Thyroid gland (tissue), 4 donors: Measurements from ENCODE around the gene G0S2. TPM values are rescaled to one million over a fixed set of nuclear protein-coding genes. Genes with fewer than 3 reads are reported as not detected.

Source experiments
- DNase-seq, 2 donors: peaks; one replicate each; pipeline ENCODE4 v3.0.0-alpha.2; 2019
- H3K27ac ChIP-seq, 3 donors: fragments of 200-600 bp; sonication (generic); 1 replicate in 2 of 3; 2 replicates in 1 of 3; pipeline ENCODE4 v1.5.1; 2016 to 2019; ENCODE audit warnings: mild to moderate bottlenecking in 1 of 3, moderate library complexity in 1 of 3
- H3K27me3 ChIP-seq: fragments of 200-600 bp; sonication (generic); one replicate; pipeline ENCODE4 v1.5.1; 2019
- H3K36me3 ChIP-seq, 2 donors: fragments of 200-600 bp; sonication (generic); one replicate each; pipeline ENCODE4 v1.5.1; 2016 to 2019
- H3K4me1 ChIP-seq, 2 donors: fragments of 200-600 bp; sonication (generic); one replicate each; pipeline ENCODE4 v1.5.1; 2017 to 2019
- H3K4me3 ChIP-seq, 3 donors: fragments of 200-600 bp; sonication (generic); replicated peaks in 1 of 3; 1 replicate in 2 of 3; 2 replicates in 1 of 3; pipeline ENCODE4 v1.5.1; 2016; ENCODE audit warnings: mild to moderate bottlenecking in 1 of 3
- H3K9me3 ChIP-seq: fragments of 200-600 bp; sonication (generic); one replicate; pipeline ENCODE4 v1.5.1; 2017
- CTCF ChIP-seq, 6 experiments: fragments of 200-600 bp in 3 of 6; fragments of 450-650 bp in 3 of 6; sonication (generic) in 3 of 6; IDR thresholded peaks; one replicate each; pipeline ENCODE4 v1.5.1; 2016 to 2019; ENCODE audit warnings: antibody characterized with exemption in 6 of 6, mild to moderate bottlenecking in 2 of 6, inconsistent platforms in 1 of 6, moderate library complexity in 1 of 6
- POLR2A ChIP-seq, 2 donors: fragments of 450-650 bp; IDR thresholded peaks; one replicate each; pipeline ENCODE4 v1.6.1; 2017; ENCODE audit warnings: antibody characterized with exemption in 2 of 2, mild to moderate bottlenecking in 2 of 2, moderate library complexity in 1 of 2
- WGBS, 2 donors: methylation state at CpG; one replicate each; pipeline ENCODE4 v1.1.5; 2017; 5-methylcytosine and 5-hydroxymethylcytosine counted together
- intact Hi-C: fragments of 100-400 bp; cut with DNase I; formaldehyde crosslinking; loops from one replicate; pipeline ENCODE4 v1.15.1; 2023
- total RNA-seq, 4 donors: library from RNA; depleted of rRNA; stranded (reverse); fragments of >200 nt; gene quantifications; one replicate each; pipeline ENCODE4 v1.2.3, GENCODE V29; 2016

The G0S2 gene
- total RNA-seq, 4 donors from 2014 or later, result 6.5 to 43.7 (median 10.7) TPM

- no peak for DNase-seq
- Histone ChIP-seq H3K27me3 (no peaks in the 10 kb centered on the region), H3K36me3 (no peaks in the 10 kb centered on the region), H3K27ac (no peak overlapping the region), H3K9me3 (no peaks in the 10 kb centered on the region), H3K4me1 (no peaks in the 10 kb centered on the region), H3K4me3 (no peak overlapping the region)
- intact Hi-C loops, result no loop called here
- WGBS, 2 donors, result 90 to 93% methylated on average over 3 of the region's 3 CpGs
- TF ChIP-seq CTCF (IDR thresholded peaks at IDR 0.05), result no peak
- no peak for TF ChIP-seq POLR2A (IDR thresholded peaks at IDR 0.05)
These were observed 35.6 kb downstream of the G0S2 start for GRCh38 chr1:209710847-209711246.

DNA sequence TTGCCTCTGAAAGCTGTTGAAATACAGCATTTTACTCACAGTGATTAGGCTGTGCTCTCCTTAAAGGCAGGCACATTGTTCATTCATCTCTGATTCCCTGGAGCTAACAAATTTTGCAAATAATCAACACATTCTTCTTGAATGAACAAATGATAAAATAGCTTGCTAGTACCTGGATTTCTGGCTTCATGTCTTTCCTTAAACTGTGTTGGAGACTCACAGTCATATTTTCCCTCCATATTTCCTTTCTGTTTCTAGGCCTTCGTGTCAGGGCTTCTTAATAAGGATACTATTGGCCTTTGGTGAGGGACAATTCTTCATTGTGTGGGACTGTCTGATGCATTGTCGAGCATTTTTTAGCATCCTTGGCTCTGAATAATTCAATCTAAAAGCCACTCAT lies 39.1 kb downstream of the G0S2 start:
- DNase-seq, result no peak
- TF ChIP-seq POLR2A (IDR thresholded peaks at IDR 0.05) (no peak), CTCF (IDR thresholded peaks at IDR 0.05) (no peak)
- 92 to 94% methylated on average over 2 of the region's 2 CpGs for WGBS, 2 donors
- H3K27ac ChIP-seq, result no peak overlapping the region
- intact Hi-C loops, result no loop called here
- no peaks in the 10 kb centered on the region for H3K27me3 ChIP-seq
- no peaks in the 10 kb centered on the region for H3K9me3 ChIP-seq
- H3K36me3 ChIP-seq, result no peaks in the 10 kb centered on the region
- no peak overlapping the region for H3K4me3 ChIP-seq
- no peaks in the 10 kb centered on the region for H3K4me1 ChIP-seq

GRCh38 chr1:209715314-209715713 lies 40.1 kb downstream of the G0S2 start:
- H3K9me3 ChIP-seq, result no peaks in the 10 kb centered on the region
- H3K27me3 ChIP-seq, result no peaks in the 10 kb centered on the region
- H3K4me1 ChIP-seq, result no peaks in the 10 kb centered on the region
- intact Hi-C loops, result no loop called here
- no peaks in the 10 kb centered on the region for H3K36me3 ChIP-seq
- H3K4me3 ChIP-seq, result no peak overlapping the region
- TF ChIP-seq CTCF (IDR thresholded peaks at IDR 0.05) (no peak), POLR2A (IDR thresholded peaks at IDR 0.05) (no peak)
- DNase-seq, result no peak
- no peak overlapping the region for H3K27ac ChIP-seq

DNA sequence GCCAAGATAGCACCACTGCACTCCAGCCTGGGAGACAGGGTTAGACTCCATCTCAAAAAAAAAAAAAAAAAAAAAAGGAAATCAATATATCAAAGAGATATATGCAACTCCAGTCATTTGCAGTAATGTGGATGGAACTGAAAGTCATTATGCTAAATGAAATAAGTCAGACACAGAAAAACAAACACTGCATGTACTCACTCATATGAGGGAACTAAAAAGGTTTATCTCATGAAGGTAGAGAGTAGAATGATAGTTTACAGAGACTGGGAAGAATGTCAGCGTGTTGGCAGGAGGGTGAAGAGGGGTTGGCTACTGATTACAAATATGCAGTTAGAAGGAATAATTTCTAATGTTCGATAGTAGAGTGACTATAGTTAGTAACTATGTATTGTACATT lies 42.6 kb downstream of the G0S2 start:
- intact Hi-C loops, result no loop called here
- Histone ChIP-seq H3K9me3 (no peaks in the 10 kb centered on the region), H3K4me1 (no peaks in the 10 kb centered on the region), H3K36me3 (no peaks in the 10 kb centered on the region), H3K4me3 (no peak overlapping the region), H3K27me3 (no peaks in the 10 kb centered on the region), H3K27ac (no peak overlapping the region)
- WGBS, 2 donors, result 78 to 84% methylated on average over 2 of the region's 2 CpGs
- DNase-seq, result no peak
- TF ChIP-seq POLR2A (IDR thresholded peaks at IDR 0.05) (no peak), CTCF (IDR thresholded peaks at IDR 0.05) (no peak)

DNA sequence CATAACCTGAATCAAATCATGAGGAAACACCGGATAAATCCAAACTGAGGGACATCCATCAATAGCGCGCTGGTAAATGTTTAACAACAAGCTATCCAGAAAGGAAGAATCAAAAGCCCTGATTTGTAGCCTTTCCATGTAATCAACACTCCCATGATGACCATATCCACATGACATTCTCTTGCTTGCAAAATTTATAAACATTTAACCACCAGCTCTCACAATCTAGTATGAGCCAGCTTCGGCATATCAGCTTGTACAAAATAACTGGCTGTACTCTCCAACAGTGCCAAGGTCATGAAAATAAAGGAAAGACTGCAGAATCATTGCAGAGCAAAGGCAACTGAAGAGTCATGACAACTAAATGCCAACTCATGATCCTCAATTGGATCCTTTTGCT lies 45.1 kb downstream of the G0S2 start:
- Histone ChIP-seq H3K4me3 (no peak overlapping the region), H3K27ac (no peak overlapping the region), H3K9me3 (no peaks in the 10 kb centered on the region), H3K36me3 (no peaks in the 10 kb centered on the region), H3K27me3 (no peaks in the 10 kb centered on the region), H3K4me1 (no peaks in the 10 kb centered on the region)
- intact Hi-C loops, result no loop called here
- TF ChIP-seq POLR2A (IDR thresholded peaks at IDR 0.05), result no peak
- TF ChIP-seq CTCF (IDR thresholded peaks at IDR 0.05), result no peak
- no peak for DNase-seq
- WGBS, 2 donors, result 91 to 96% methylated on average over 4 of the region's 4 CpGs
